GM18858 (cell line): Measurements from ENCODE around the gene EARS2.
"Not testable (repeated sequence)": the region's sequence is repeated elsewhere in the genome, so short reads cannot be mapped to it uniquely, and the experiment has no call there.

Experiments
- ATAC-seq: cut with Tn5 transposase; IDR thresholded peaks from one replicate; pipeline ENCODE4 v1.9.1; 2021; ENCODE audit not compliant: unreplicated experiment

Gene EARS2

DNA sequence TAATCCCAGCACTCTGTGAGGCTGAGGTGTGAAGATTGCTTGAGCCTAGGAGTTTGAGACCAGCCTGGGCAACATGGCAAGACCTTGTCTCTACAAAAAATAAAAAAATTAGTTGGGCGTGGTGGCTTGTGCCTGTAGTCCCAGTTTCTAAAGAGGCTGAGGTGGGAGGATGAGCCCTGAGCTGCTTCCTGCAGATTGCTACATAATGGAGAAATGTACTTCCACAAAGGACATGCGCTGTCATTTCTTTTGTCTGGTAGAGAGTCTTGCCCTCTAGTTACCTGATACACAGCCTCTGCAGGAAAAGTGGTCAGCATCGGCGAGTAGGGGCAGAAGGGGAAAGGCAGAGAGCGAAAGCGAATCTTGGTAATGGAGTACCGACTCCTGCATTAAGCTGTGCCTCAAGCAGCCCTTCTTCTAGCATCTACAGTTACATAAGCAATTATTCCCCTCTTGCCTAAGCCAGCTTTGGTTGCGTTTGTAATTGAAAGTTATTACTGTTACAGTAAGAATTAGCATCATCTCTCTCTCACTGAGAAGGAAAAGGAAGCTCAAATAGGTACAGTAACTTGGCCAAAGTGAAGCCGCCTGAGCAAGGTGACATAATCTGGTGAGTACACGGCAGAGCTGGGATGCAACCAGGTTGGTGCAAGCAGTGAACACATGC, 28.4 kb downstream of the EARS2 start:
- no peak for ATAC-seq

DNA sequence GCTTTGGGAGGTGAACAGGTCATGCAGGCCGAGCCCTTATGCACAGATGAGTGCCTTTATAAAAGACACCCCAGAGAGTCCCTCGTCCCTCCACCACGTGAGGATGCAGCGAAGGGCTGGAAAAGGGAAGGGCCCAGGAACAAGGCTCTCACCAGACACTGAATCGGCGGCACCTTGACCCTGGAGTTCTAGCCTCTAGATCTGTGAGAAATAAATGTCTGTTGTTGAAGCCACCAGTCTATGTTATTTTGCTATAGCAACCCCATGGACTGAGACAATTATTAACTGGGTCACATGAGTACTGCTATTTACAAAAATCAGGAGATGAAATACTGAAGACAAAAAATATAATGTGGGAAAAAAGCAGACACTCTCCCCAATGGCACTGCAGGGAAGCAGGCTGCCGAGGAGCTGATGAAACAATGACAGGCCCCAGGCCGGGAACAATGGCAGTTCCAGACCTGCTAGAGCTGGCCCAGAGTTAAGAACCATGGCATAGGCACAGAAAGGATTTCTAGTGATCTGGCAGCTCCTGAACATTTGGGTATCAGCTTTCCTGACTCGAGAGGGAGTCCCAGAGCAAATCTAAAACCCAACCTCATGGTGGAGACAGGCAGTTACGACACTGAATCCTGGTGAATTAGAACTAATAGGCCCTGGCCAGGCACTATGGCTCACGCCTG, 29.0 kb downstream of the EARS2 start:
- no peak for ATAC-seq

DNA sequence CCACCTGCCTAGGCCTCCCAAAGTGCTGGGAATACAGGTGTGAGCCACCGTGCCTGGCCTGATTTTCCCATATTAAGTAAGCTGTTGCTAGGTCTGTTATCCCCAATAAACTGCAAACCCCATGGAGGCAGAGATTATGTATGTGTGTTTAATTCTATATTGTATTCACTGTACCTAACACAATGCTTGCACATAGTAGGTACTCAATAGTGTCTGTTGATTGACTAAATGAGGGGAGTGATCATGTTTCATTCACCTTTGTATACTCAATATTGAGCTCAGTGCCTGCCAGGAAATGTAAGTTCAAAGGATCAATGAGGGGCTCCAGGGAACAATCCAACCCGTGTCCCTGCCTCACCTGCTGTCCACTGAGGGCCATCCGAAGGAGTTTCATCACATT, 32.3 kb downstream of the EARS2 start:
- no peak for ATAC-seq

DNA sequence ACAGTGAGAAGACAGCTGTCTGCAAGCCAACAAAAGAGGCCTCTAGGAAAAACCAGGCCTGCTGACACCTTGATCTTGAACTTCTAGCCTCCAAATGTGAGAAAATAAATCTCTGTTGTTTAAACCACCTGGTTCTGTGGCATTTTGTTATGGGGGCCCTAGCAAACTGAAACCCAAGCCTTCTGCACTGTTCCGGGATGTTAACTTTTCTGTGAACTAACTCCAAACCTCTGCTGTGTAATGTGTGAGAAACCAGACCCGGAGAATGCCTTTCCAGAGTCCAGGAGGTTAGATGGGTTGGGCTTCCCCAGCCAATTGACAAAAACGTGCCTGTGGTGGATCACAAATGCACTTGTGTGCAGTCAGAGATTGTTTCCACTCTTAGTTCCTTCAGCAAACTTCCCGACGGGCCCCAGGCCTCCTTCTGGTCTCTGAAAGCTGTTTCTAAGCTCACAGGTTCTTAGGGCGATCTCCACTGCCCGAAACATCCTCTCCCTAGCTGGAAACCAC, 33.2 kb downstream of the EARS2 start:
- ATAC-seq = no peak

DNA sequence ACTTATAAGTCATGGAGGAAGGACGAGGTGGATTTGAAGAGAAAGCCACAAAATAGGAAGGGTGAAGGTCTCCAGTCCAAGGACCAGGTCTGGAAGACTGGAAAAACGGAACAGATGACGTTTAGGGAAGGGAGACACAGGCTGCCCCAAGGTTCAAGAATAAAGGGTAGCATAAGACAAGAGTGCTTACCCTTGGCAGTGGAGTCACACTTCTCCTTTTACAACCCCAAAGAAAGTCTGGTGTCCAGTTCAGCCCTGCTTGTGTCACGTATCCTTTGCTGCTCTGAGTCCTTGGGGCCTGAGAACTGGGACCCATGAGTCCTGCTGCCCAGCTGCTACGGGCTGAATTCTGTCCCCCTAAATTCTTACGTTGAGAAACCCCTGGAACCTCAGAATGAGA, 33.8 kb downstream of the EARS2 start:
- ATAC-seq = no peak

DNA sequence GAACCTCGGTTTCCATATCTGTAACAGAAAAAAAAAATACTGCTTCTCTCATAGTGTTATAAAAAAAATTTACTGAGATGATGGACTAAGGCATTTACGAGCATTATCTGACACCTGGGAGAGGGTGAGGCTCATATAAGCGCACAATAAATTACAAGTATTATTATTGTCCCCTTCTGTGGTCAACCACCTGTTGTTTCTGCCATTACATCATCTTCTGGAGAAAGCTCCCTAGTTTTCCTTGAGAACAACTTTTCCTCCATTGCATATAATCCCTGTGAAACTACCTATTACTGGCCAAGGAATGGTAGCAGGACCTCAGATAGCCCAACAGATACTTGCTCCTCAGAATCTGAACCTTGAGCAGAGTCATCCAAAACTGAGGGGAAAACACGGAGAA, 35.2 kb downstream of the EARS2 start:
- no peak for ATAC-seq

DNA sequence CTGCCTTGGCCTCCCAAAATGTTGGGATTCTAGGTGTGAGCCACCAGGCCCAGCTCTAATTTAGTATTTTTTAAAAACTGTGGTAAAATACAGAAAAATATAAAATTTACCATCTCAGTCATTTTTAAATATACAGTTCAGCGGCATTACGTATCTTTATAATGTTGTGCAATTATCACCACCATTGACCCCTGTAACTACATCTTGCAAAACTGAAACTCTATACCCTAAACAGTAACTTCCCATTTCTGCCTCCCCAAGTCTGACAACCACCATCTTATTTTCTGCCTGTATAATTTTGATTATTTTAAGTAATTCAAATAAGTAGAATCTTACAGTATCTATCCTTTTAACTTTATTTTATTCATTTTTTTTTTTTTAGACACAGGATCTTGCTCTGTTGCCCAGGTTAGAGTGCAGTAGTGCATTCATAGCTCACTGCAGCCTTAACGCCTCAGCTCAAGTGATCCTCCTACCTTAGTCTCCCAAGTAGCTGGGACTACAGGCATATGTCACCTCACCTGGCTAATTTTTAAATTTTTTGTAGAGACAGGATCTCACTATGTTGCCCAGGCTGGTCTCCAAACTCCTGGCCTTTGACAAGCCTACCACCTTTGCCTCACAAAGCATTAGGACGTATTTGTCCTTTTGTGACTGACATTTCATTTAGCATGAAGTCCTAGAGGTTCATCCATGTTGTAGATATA, 36.0 kb downstream of the EARS2 start:
- no peak for ATAC-seq

DNA sequence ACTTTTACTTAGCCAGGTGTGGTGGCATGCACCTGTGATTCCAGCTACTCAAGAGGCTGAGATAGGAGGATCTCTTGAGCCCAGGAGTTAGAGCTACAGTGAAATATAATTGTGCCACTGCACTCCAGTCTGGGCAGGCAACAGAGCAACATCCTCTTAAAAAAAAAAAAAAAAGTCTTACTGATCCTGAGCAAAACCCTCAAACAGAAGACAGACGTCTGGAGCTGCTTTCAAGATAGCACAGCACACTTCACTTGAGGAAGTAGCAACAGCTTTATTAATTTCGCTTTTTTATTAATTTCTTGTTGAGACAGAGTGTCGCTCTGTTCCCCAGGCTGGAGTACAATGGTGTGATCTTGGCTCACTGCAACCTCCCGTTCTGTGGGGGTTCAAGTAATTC, 36.6 kb downstream of the EARS2 start:
- no peak for ATAC-seq

DNA sequence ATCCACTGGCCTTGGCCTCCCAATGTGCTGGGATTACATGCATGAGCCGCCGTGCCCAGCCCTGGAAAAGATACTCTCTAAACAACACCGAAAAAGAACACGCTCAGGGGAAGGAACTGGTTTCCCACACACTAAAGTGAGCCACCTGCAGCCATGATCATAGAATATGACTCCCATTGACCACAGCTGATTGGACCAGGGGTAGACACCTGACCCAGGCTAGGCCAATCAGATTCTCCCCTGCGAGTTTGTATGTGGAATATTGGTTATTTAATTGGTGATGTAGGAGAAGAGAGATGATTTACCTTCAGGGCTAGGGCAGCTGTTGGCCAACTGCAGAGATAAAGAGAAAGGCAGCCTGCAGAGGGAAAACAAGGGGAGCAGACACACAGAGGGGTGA, 37.9 kb downstream of the EARS2 start:
- no peak for ATAC-seq

DNA sequence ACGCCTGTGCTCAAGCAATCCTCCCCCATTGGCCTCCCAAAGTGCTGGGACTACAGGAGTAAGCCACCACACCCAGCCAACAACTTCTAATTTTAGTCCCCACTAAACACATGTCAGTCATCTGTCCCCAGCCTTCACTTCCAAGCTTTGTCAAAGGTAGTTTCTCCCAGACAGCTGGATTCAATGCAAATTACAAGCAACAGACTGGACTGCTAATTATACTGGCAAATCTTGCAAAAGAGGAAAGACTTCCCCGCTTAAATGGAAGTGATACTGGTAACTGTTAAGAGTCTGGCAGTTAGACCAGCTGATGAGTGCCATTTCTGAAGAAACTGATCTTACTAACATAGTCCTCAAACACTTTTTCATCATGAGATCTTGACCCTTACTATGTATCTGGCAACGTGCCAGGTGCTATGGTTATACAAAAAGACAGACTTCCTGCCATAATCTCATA, 38.7 kb downstream of the EARS2 start:
- ATAC-seq = no peak

DNA sequence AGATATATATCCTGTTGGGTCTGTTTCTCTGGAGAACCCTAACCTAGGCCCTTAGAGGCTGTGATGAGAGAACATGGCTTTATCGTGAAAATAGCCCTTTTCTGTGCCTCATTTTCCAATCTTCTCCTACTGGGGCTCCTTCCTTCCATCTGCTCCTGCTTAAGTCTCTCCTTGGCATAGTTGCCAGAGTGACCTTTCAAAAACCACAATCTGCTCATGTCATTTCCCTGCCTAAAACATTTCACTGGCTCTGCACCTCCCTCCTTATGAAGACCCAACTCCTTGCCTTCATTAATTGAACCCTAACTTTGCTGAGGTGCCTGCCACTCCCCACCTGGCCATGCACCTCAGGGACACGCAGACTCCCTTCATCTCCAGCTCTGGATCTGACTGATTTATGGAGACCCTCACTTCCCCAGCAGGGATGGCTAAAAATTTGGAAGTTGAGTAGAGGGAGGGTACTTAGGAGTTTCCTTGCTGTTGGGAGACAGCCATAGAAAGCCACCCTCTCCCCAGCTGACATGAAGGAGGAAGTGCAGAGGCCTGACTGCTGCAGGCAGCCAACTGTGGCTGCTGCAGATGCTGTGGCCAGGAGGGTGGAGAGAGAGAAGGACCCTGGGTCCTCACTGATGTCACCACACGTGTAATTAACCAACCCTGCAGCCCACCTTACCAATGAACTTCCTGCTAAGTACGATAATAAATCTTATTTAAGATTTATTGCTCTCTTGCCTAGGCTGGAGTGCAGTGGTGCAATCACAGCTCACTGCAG, 40.6 kb downstream of the EARS2 start:
- no peak for ATAC-seq

DNA sequence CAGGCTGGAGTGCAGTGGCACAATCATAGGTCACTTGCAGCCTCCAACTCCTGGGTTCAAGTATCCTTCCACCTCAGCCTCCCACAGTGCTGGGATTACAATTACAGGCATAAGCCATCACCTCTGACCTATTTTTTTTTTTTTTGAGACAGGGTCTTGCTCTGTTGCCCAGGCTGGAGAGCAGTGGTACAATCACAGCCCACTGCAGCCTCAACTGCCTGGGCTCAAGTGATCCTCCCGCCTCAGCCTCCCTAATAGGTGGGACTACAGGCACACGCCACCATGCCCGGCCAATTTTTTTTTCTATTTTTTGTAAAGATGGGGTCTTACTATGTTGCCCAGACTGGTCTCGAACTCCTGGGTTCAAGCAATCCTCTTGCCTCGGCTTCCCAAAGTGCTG, 41.3 kb downstream of the EARS2 start:
- no peak for ATAC-seq

DNA sequence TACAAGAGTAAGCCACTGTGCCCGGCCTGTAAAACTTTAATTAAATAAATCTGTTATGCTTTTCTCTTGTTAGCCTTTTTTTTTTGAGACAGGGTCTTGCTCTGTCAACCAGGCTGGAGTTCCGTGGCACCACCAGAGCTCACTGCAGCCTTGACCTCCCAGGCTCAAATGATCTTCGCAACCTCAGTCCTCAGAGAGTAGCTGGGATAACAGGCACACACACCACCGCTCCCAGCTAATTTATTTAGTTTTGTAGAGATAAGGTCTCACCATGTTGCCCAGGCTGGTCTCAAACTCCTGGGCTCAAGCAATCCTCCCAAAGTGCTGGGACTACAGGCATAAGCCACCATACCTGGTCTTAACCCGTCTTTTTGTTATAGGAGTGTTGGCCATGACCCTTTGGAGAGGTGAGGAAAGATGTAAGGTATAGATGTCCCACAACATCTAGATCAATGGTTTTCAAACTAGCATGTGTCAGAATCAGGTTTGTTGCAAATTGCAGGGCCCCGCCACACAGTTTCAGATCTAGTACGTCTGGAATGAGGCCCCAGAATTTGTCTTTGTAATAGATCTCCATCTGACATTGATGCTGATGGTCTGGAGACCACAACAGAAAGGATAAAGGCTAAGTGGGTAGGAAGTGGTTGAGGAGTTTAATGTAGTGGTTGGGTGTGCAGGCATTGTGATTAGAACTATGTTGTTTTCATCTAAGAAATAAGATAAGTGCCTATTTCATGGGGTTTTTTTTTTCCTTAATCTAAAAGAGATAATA, 42.6 kb downstream of the EARS2 start:
- ATAC-seq = no peak

DNA sequence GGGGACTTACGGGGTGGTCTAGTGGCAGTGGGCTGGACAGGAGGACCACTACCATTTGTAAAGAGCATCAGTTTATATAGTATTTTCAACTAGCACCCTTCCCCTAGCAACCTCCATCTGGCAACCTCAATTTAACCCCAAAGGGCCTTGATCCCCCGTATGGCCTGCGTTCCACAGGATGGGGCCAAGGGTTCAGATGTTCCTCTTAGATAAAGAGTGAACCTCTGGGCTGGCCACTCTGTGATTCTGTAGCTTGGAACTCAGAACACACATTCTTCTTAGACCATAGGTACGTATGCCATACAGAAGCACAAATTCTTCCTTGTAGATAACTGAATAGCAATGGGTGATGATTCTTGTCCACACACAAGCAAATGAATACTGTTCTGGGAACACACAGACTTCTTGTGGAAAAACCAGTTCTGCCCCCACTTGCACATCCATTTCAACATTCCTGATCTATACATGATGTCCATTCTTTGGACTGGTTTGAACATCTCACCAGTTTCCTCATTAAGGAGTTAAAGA, 44.9 kb downstream of the EARS2 start:
- ATAC-seq = no peak

DNA sequence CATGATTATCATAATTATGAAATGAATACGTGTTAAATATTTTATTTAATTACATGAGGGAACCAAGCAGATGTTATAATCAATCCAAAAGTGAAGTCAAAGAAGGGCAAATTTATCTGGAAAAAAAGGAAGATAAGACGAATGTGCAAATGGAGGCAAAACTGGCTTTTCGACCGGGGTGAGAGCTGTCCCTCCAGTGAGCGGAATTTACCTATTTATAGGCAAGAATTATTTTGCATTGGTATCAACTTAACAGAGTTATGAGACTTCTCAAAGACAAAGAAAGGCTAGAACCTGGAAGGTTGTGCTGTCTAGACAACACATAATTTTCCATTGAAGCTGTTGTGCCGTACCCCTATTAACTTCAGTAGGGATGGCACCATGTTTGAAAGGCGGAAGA, 45.4 kb downstream of the EARS2 start:
- ATAC-seq = no peak

DNA sequence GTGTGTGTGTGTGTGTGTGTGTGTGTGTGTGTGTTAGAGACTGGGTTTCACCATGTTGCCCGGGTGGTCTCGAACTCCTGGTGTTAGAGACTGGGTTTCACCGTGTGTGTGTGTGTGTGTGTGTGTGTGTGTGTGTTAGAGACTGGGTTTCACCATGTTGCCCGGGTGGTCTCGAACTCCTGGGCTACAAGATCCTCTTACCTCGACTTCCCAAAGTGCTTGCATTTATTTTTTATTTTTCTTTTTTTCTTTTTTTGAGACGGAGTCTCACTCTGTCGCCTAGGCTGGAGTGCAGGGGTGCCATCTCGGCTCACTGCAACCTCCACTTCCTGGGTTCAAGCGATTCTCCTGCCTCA, 46.3 kb downstream of the EARS2 start:
- ATAC-seq = not testable (repeated sequence)

DNA sequence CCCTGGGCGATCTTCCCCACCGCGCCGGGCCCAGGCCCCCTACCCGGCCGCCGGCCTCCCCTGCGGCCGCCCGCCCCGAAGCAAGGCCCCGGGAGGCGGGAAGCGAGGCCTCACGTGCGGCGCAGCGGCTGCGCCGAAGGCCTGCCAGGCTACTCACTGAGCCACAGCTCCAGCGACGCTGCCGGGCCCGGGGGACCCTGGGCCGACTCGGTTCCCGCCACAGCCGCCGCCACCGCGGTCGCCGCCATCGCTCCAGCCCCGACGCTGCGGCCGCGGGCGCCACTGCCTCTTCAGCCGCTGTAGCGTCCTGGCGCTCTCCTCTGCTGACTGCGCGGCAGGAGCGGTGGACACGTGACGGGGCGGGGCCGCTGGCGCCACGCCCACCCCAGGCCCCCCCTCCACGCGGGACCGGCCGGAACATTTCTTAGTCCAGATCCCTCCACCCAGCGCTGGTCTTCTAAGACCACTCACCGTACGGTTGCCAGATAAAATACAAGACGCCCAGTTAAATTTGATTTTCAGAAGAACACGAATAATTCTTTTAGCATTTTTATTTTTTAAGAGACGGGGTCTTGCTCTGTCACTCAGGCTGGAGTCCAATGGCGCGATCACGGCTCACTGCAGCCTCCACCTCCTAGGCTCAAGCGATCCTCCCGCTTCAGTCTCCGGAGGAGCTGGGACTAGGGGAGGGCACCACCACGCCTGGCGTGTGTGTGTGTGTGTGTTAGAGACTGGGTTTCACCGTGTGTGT, 46.8 kb downstream of the EARS2 start, which contains the start of gene GGA2:
Gene GGA2, minus strand, starts transcription at position 331 of the 751 bp plus-strand sequence. Its CDS starts 83 bp downstream, at position 248.
- ATAC-seq = peak; percentile 62

DNA sequence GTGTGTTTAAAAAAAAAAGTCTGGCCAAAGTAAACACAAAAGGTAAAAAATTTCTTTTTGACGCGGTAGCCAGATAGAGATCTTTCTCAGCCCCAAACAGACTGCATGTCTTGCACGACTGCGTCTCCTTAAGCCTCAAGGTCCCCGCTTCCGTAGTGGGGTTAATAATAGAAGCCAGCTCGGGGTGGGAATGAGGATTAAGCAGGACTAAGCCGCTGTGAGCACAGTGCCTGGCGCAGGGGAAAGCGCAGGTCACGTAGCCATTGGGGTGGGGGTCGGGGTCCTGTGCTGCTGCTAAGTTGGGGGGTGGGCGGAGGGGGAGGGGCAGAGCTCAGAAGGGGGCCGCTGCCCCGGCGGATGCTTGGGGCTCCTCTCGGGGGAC, 47.4 kb downstream of the EARS2 start:
- no peak for ATAC-seq

DNA sequence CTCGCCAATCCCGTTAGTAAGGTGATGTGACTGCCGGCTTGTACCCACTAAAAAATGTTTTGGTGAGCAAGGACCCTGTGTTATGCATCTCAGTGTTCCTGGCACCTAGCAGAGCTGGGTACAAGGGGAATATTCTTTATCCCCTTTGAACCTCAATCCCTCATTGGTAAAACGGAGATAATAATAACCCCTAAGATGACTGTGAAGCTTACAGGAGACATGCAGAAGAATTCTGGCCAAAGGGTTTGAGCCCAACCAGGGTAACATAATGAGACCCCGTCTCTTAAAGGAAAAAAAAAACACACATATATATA, 47.8 kb downstream of the EARS2 start:
- ATAC-seq = no peak
